Putamen (tissue), 1 donor: ENCODE data around the gene NDOR1.

Source experiments
- DNase-seq: peaks from one replicate; pipeline ENCODE4 v3.0.0-alpha.2; 2016; ENCODE audit warnings: low spot score

Gene NDOR1

GRCh38 chr9:137167747-137168572, 37.5 kb upstream of the NDOR1 start:
- no peak for DNase-seq

DNA sequence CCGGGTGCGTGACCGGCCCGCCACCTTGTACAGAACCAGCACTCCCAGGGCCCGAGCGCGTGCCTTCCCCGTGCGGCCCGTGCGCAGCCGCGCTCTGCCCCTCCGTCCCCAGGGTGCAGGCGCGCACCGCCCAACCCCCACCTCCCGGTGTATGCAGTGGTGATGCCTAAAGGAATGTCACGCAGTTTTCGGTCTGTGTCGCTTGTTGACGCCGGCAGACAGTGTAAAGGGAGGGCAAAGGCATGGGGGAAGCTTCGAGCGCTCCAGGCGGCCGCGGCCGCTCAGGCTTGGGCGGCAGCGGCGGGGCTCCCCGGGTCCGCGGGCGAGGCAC, 37.0 kb upstream of the NDOR1 start:
- DNase-seq, result no peak

GRCh38 chr9:137168904-137169856, 36.3 kb upstream of the NDOR1 start:
- DNase-seq, result no peak

DNA sequence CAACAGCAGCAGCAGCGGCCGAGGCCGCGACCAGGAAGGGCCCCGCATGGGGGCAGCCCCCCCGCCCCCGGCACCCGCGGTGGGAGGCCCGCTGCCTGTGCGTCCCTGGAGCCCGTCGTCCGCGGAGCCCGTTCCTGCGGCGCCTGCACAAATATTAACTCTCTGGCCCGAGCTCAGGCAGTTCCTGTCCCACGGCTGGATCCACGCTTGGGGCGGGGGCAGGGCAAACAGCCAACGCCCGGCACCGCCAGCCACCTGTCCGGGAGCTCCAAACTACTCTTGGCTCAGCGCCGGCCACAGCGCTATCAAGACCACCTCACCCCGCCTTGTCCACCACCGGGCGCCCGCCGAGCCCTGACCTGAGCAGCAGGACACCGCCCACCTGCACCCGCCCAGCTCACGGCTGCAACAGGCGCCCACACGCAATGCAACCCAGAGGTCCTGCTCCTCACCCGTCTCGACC, 35.6 kb upstream of the NDOR1 start, which contains the start of gene LRRC26:
LRRC26 (minus strand) TSS at position 156 of the 463 bp plus-strand sequence; CDS start at position 48, 108 bp downstream.
- no peak for DNase-seq

- no peak for DNase-seq
Measured at GRCh38 chr9:137170486-137171148, 34.9 kb upstream of the NDOR1 start.

DNA sequence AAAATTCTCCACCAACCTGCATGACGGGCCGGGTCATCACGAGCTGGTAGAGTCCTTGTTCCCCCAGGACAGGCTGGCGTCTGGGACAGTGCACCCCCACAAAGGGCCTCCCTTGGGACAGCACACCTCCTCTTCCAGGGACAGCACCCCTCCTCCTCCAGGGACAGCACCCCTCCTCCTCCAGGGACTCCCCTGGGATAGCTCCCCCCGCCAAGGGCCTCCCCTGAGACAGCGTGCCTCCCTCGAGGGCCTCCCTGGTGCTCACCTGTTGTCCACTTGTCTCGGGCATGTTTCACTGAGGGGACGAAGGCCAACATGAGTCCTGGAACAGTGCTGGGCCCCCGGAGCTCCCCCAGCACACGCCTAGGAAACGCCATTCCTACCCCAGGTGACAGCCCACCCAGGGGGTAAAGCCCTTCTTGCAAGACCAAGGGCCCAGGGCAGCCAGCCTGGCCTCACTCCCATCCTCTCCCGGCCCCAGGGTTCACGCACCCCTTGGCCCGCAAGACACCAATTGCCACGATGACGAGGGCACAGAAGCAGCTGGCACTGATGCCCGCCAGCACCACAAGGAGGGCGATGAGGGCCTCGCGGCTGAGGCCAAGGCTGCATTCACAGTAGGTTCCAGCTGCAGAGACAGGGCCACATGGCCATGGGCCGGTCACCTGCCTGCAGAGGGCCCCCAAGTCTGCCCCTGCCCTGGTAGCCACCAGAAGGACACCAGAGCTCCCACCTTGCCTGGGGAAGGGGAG, 34.2 kb upstream of the NDOR1 start:
- DNase-seq, result no peak

GRCh38 chr9:137172901-137173795, 32.4 kb upstream of the NDOR1 start:
- DNase-seq, result no peak

GRCh38 chr9:137173796-137174664, 31.5 kb upstream of the NDOR1 start:
- DNase-seq, result no peak

DNA sequence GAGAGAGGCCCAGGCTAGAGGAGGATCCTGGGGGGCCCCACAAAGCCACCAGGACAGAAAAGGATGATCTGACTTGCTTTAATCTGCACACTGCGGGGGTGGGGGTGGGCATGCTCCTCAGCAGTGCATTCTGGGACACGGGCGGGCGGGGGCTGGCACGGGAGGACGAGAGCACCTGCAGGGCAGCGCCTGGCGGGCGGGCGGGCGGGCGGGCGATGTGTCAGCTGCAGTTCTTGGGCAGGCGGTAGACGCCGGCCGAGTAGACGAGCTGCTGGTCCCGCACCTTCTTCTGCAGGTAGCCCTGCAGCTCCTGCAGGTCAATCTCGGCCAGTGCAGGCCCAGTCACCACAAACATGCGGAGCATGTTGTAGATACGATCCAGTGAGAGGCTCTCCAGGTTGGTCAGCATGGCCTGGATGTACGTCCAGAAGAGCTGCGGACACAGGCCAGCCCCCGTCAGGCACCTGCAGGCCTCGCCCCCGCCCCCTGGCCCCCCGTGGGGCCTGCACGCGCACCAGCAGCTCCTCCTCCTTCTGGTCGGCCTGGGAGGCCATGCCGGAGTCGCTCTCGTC, 30.7 kb upstream of the NDOR1 start:
- no peak for DNase-seq

DNA sequence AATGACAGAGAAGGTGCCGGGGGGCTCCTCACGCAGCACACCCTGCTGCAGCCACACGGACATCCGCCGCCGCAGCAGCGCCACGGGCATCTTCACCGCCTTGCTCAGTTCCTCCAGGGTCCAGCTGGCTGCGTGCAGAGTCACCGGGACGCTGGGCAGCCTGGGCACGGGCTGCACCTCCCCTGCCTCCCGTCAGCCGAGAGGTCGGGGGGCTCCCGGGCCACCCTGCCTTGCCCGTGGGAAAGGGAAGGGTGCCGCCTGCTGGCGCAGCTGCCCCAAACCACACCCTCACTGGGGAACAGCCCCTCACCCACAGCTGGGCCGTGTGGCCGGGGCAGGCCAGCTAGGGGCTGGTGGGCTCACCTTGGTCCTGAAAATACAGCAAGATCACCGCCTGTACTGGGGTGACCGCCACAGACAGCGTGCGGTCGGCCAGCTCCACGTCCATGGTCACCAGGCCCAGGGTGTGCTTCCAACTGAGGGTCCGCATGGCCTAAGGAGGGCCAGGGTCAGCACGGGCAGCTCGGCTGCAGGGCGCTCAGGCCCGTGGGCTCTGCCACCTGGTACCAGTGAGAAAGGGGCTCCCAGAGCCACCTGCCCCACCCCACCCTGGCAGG, 30.0 kb upstream of the NDOR1 start:
- no peak for DNase-seq

DNA sequence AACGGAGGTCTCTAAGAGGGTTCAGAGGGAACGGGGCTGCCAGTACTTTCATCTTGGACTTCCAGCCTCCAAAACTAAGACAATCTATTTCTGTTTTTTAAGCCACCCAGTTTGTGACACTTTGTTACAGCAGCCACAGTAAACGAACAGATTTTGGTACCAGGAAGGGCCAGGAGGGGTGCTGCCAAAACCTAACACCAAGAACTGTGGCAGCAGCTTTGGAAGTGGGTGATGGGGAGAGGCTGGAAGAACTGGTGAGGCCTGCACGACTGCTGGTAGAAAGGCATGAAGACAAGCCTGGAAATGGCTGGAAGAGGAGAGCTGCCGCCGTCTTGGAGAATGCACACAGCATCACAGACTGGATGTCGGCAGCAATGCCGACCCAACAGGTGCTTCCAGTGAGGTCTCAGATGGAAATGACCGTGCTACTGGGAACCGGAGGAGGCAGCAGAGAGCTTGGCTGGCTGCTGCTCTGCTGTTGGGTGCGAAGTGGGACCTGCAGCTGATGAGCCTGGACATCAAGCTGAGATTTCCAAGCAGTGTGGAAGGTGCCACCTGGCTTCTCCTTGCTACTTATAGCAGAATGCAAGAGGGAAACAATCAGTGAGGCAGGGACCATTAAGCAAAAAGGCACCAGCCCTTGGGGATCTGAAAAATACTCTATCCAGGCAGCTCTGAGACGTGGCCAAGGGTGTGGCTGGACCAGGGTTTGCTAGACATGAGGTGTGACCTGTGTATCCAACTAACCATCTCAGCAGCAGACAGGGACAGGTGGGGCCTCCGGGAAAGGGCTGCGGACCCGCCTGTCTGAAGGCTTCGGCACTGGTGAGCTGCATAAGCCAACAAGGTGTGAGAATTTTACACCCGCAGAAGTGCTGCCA, 29.0 kb upstream of the NDOR1 start:
- no peak for DNase-seq

GRCh38 chr9:137178201-137178938, 27.1 kb upstream of the NDOR1 start:
- DNase-seq, result no peak

- no peak for DNase-seq
Measured at GRCh38 chr9:137178939-137179630, 26.4 kb upstream of the NDOR1 start.

GRCh38 chr9:137179761-137180160, 25.7 kb upstream of the NDOR1 start:
- no peak for DNase-seq

GRCh38 chr9:137180491-137180890, 25.0 kb upstream of the NDOR1 start:
- DNase-seq, result no peak

DNA sequence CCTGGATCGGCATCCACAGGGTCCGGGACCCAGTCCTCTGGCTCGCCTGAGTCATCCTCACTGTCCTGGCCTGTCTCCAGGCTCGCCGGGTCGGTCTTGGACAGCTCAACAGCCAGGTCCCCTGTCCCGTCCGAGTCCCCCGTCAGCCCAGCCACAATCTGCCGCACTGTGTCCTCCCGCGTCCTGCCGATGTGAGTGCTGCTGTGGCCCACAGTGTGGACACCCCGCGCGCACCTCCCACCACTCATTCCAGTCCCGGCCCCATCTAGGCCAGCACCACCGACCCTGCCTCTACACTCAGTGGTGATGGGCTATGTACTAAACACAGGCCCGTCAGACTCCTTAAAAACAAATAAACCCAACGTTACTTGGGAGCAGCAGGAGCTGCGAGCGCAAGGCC, 23.8 kb upstream of the NDOR1 start:
- DNase-seq, result no peak
